H9 (cell line): ENCODE measurements around the gene MAP3K2. TPM values are rescaled to one million over a fixed set of nuclear protein-coding genes. Genes with fewer than 3 reads are reported as not detected.

Source experiments
- DNase-seq: peaks from one replicate; pipeline ENCODE4 v3.0.0-alpha.2; 2017
- H2AFZ ChIP-seq: one replicate; pipeline ENCODE4 v1.6.1; 2013; ENCODE audit warnings: mild to moderate bottlenecking, low read length, control low read depth, moderate library complexity
- H2AK5ac ChIP-seq: 2 replicates; pipeline ENCODE4 v1.6.1; 2013; ENCODE audit warnings: low read length, control low read depth, mixed read lengths; ENCODE audit not compliant: insufficient read length
- H2BK120ac ChIP-seq: one replicate; pipeline ENCODE4 v1.6.1; 2013; ENCODE audit warnings: low read depth, mild to moderate bottlenecking, low read length, control low read depth, inconsistent platforms; ENCODE audit not compliant: poor library complexity, severe bottlenecking
- H2BK12ac ChIP-seq: 2 replicates; pipeline ENCODE4 v1.6.1; 2013; ENCODE audit warnings: low read length, control low read depth, mixed read lengths, low read depth; ENCODE audit not compliant: insufficient read length
- H2BK15ac ChIP-seq: 2 replicates; pipeline ENCODE4 v1.6.1; 2013; ENCODE audit warnings: low read depth, low read length, control low read depth
- H2BK20ac ChIP-seq: one replicate; pipeline ENCODE4 v1.6.1; 2013; ENCODE audit warnings: low read depth, mild to moderate bottlenecking, low read length, control low read depth, inconsistent platforms; ENCODE audit not compliant: poor library complexity, severe bottlenecking
- H2BK5ac ChIP-seq: 2 replicates; pipeline ENCODE4 v1.6.1; 2013; ENCODE audit warnings: low read length, control low read depth, mixed read lengths; ENCODE audit not compliant: insufficient read length
- H3K14ac ChIP-seq: 2 replicates; pipeline ENCODE4 v1.6.1; 2013; ENCODE audit warnings: low read length, control low read depth; ENCODE audit not compliant: insufficient read depth
- H3K18ac ChIP-seq: 2 replicates; pipeline ENCODE4 v1.6.1; 2013; ENCODE audit warnings: low read depth, mild to moderate bottlenecking, mixed read lengths, low read length, control low read depth; ENCODE audit not compliant: insufficient read length
- H3K23ac ChIP-seq: 2 replicates; pipeline ENCODE4 v1.6.1; 2013; ENCODE audit warnings: low read length, control low read depth, mixed read lengths, low read depth; ENCODE audit not compliant: insufficient read length
- H3K23me2 ChIP-seq: 2 replicates; pipeline ENCODE4 v1.6.1; 2013; ENCODE audit warnings: low read depth, mild to moderate bottlenecking, mixed read lengths, low read length, control low read depth; ENCODE audit not compliant: insufficient read length, poor library complexity, severe bottlenecking
- H3K27ac ChIP-seq: 2 replicates; pipeline ENCODE4 v1.5.1; 2013; ENCODE audit warnings: low read length, control low read depth, mixed read lengths, low read depth; ENCODE audit not compliant: insufficient read length
- H3K27me3 ChIP-seq: 2 replicates; pipeline ENCODE4 v1.6.1; 2013; ENCODE audit warnings: low read length, control low read depth, inconsistent platforms; ENCODE audit not compliant: insufficient read depth
- H3K4ac ChIP-seq: 2 replicates; pipeline ENCODE4 v1.6.1; 2013; ENCODE audit warnings: low read depth, mild to moderate bottlenecking, control low read depth, inconsistent platforms, low read length, moderate library complexity
- H3K4me1 ChIP-seq: 2 replicates; pipeline ENCODE4 v1.6.1; 2013; ENCODE audit warnings: low read length, control low read depth, inconsistent platforms; ENCODE audit not compliant: insufficient read depth
- H3K4me2 ChIP-seq: 2 replicates; pipeline ENCODE4 v1.6.1; 2013; ENCODE audit warnings: low read length, control low read depth, mixed read lengths; ENCODE audit not compliant: insufficient read length, insufficient read depth
- H3K56ac ChIP-seq: 2 replicates; pipeline ENCODE4 v1.6.1; 2013; ENCODE audit warnings: low read depth, mild to moderate bottlenecking, mixed read lengths, low read length, control low read depth; ENCODE audit not compliant: insufficient read length
- H3K79me1 ChIP-seq: 2 replicates; pipeline ENCODE4 v1.6.1; 2013; ENCODE audit warnings: low read depth, mild to moderate bottlenecking, moderate library complexity, low read length, control low read depth, inconsistent platforms; ENCODE audit not compliant: insufficient read depth, poor library complexity, severe bottlenecking
- H3K79me2 ChIP-seq: 2 replicates; pipeline ENCODE4 v1.6.1; 2013; ENCODE audit warnings: low read length, control low read depth, inconsistent platforms; ENCODE audit not compliant: insufficient read depth
- H3K9ac ChIP-seq: 2 replicates; pipeline ENCODE4 v1.6.1; 2013; ENCODE audit warnings: low read length, control low read depth, mixed read lengths; ENCODE audit not compliant: insufficient read length; ENCODE audit errors: extremely low read depth
- H3K9me3 ChIP-seq: one replicate; pipeline ENCODE4 v1.6.1; 2013; ENCODE audit warnings: low read depth, low read length, inconsistent platforms; ENCODE audit not compliant: control insufficient read depth
- H3T11ph ChIP-seq: one replicate; pipeline ENCODE4 v1.6.1; 2013; ENCODE audit warnings: mild to moderate bottlenecking, low read length, control low read depth, inconsistent platforms
- H4K20me1 ChIP-seq: one replicate; pipeline ENCODE4 v1.6.1; 2013; ENCODE audit not compliant: control insufficient read depth, insufficient read length, insufficient read depth
- H4K5ac ChIP-seq: 2 replicates; pipeline ENCODE4 v1.6.1; 2013; ENCODE audit warnings: low read depth, mild to moderate bottlenecking, mixed read lengths, low read length, control low read depth; ENCODE audit not compliant: insufficient read length
- H4K8ac ChIP-seq: replicated peaks from 2 replicates; pipeline ENCODE4 v1.6.1; 2013; ENCODE audit warnings: low read length, control low read depth, mixed read lengths, low read depth; ENCODE audit not compliant: insufficient read length
- H4K91ac ChIP-seq: 2 replicates; pipeline ENCODE4 v1.6.1; 2013; ENCODE audit warnings: low read depth, mild to moderate bottlenecking, moderate library complexity, mixed read lengths, low read length, control low read depth; ENCODE audit not compliant: insufficient read length
- H3K27ac Mint-ChIP-seq, 3 experiments: 2 replicates in 2 of 3; 3 replicates in 1 of 3; pipeline ENCODE4 v1.8.0; 2020 to 2021; ENCODE audit warnings: mixed read lengths in 3 of 3, mild to moderate bottlenecking in 1 of 3, moderate library complexity in 1 of 3
- H3K27me3 Mint-ChIP-seq: 2 replicates; pipeline ENCODE4 v1.8.0; 2021; ENCODE audit warnings: low read depth, mild to moderate bottlenecking, moderate library complexity, mixed read lengths
- H3K36me3 Mint-ChIP-seq, 3 experiments: 2 replicates in 2 of 3; 3 replicates in 1 of 3; pipeline ENCODE4 v1.8.0; 2020 to 2021; ENCODE audit warnings: low read depth in 3 of 3, mixed read lengths in 3 of 3; ENCODE audit not compliant: insufficient read depth in 1 of 3
- H3K4me1 Mint-ChIP-seq, 2 experiments: 2 replicates each; pipeline ENCODE4 v1.8.0; 2020; ENCODE audit warnings: mixed read lengths in 2 of 2
- H3K4me3 Mint-ChIP-seq, 2 experiments: 2 replicates in 1 of 2; 3 replicates in 1 of 2; pipeline ENCODE4 v1.8.0; 2020 to 2021; ENCODE audit warnings: mild to moderate bottlenecking in 2 of 2, mixed read lengths in 2 of 2, moderate library complexity in 1 of 2
- H3K9me3 Mint-ChIP-seq, 2 experiments: 2 replicates in 1 of 2; 3 replicates in 1 of 2; pipeline ENCODE4 v1.8.0; 2020; ENCODE audit warnings: mild to moderate bottlenecking in 2 of 2, mixed read lengths in 2 of 2, moderate library complexity in 1 of 2
- CTCF ChIP-seq: fragments of 200-600 bp; sonication (generic); conservative IDR thresholded peaks from 3 replicates; pipeline ENCODE4 v1.8.0; 2021; ENCODE audit warnings: antibody characterized with exemption, mild to moderate bottlenecking
- WGBS: extraction: QIAGEN DNeasy Blood & Tissue Kit; methylation state at CpG from one replicate; pipeline ENCODE4 v1.1.7; 2013; ENCODE audit warnings: missing lambda C conversion rate, low lambda C conversion rate, mixed read lengths; ENCODE audit not compliant: insufficient read length; ENCODE audit errors: extremely low coverage; 5-methylcytosine and 5-hydroxymethylcytosine counted together
- total RNA-seq: library from RNA; stranded (reverse); gene quantifications from 2 replicates; pipeline ENCODE4 v1.2.1, GENCODE V29; 2021

The MAP3K2 gene
- total RNA-seq, 1 experiment from 2014 or later = 25.8 TPM

DNA sequence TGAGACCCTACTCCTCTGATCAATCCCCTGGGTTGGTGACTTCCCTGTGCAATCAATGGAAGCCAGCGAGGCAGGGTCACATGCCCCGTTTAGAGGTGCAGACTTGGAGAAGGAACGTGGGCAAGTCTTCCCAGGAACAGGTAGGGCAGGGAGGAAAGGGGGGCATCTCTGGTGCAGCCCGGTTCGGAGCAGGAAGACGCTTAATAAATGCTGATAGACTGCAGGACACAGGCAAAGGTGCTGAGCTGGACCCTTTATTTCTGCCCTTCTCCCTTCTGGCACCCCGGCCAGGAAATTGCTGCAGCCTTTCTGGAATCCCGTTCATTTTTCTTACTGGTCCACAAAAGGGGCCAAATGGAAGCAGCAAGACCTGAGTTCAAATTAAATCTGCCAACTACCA is 29.6 kb upstream of the MAP3K2 start:
- H3K27ac ChIP-seq = no peak overlapping the region
- H2BK15ac ChIP-seq = no peak overlapping the region
- no peak for TF ChIP-seq CTCF
- H3K14ac ChIP-seq = no peak overlapping the region
- Mint-ChIP-seq H3K27me3 (peaks cover 82% of the 10 kb centered on the region), H3K27ac (no peak overlapping the region; a peak in 1 of 7 replicates), H3K4me3 (peak overlapping the region in 1 of 2 experiments; percentile 17; a peak in 2 of 5 replicates), H3K4me1 (peaks cover 10% of the 10 kb centered on the region in 2 experiments), H3K36me3 (peaks cover 0 to 16% (median 4%) of the 10 kb centered on the region in 3 experiments; a peak in 3 of 7 replicates), H3K9me3 (peaks cover 4% of the 10 kb centered on the region in 2 experiments; a peak in 3 of 5 replicates)
- no peak overlapping the region for H3K9ac ChIP-seq
- H2BK12ac ChIP-seq = no peak overlapping the region
- no peaks in the 10 kb centered on the region for H3K9me3 ChIP-seq
- H2BK120ac ChIP-seq = no peak overlapping the region
- no peak overlapping the region for H4K5ac ChIP-seq
- H3T11ph ChIP-seq = no peak overlapping the region
- H3K27me3 ChIP-seq = peaks cover 6% of the 10 kb centered on the region; the same call in 1 of the 2 replicates
- H2AK5ac ChIP-seq = no peak overlapping the region
- H3K4me2 ChIP-seq = no peak overlapping the region
- peaks cover 6% of the 10 kb centered on the region for H3K23me2 ChIP-seq
- no peak overlapping the region for H3K56ac ChIP-seq
- no peak for DNase-seq
- WGBS = no CpG with 5 or more reads among the region's 8 CpGs
- H3K4ac ChIP-seq = no peak overlapping the region
- H3K18ac ChIP-seq = no peak overlapping the region
- no peak overlapping the region for H4K91ac ChIP-seq
- H3K79me1 ChIP-seq = no peaks in the 10 kb centered on the region
- no peak overlapping the region for H2AFZ ChIP-seq
- no peaks in the 10 kb centered on the region for H3K79me2 ChIP-seq
- no peak overlapping the region for H3K23ac ChIP-seq
- H4K20me1 ChIP-seq = no peaks in the 10 kb centered on the region
- H4K8ac ChIP-seq = no peak overlapping the region
- no peak overlapping the region for H2BK20ac ChIP-seq
- no peaks in the 10 kb centered on the region for H3K4me1 ChIP-seq
- no peak overlapping the region for H2BK5ac ChIP-seq
